Cardiac septum (tissue), 1 donor: ENCODE results near the gene C8G. TPM values are rescaled to one million over a fixed set of nuclear protein-coding genes. Genes with fewer than 3 reads are reported as not detected.

ENCODE experiments used
- DNase-seq: peaks from one replicate; pipeline ENCODE4 v3.0.0-alpha.2; 2020; ENCODE audit warnings: low spot score
- intact Hi-C: fragments of 100-400 bp; cut with DNase I; formaldehyde crosslinking; loops from one replicate; pipeline ENCODE4 v1.14.0; 2022
- long read RNA-seq: library from polyadenylated mRNA; unstranded; transcript quantifications from one replicate; pipeline ENCODE4 v2.0.0, GENCODE V29; 2021
- total RNA-seq: library from RNA; stranded (reverse); fragmentation: NEBNext Ultra II Directional; extraction: Animal tissue kit (Norgen Biotek cat#: 25700); gene quantifications from one replicate; pipeline ENCODE4 v1.2.1, GENCODE V29; 2021
- donor health status: DM: no; HTN: no; CAD: no.

C8G gene
- total RNA-seq, result 3.4 TPM
- long read RNA-seq, result 0 reads

- DNase-seq, result peak; percentile 98
- intact Hi-C loops, result loop anchor here (2.0 to 5.0 kb wide), 3 partner anchors 42 to 154 kb away; partner anchors contain the start of genes TMEM141 and TRAF2
Observed at GRCh38 chr9:136944519-136945332, at the start of gene C8G, which contains the start of gene FBXW5. TSS of gene C8G (plus strand) at chr9:136945243. CDS start at chr9:136945321, 78 bp downstream. TSS of gene FBXW5 (minus strand) at chr9:136944738. CDS start at chr9:136944083, 655 bp downstream.

GRCh38 chr9:136896027-136896426 is 49.0 kb upstream of the C8G start:
- no peak for DNase-seq
- intact Hi-C loops, result no loop called here

- intact Hi-C loops, result no loop called here
- no peak for DNase-seq
Observed at GRCh38 chr9:136898483-136899100, 46.5 kb upstream of the C8G start.

GRCh38 chr9:136899196-136899595 is 45.8 kb upstream of the C8G start:
- no peak for DNase-seq
- intact Hi-C loops, result no loop called here

- intact Hi-C loops, result no loop called here
- DNase-seq, result no peak
Observed at GRCh38 chr9:136900556-136900955, 44.5 kb upstream of the C8G start.

GRCh38 chr9:136900988-136901515 is 44.0 kb upstream of the C8G start:
- intact Hi-C loops, result no loop called here
- DNase-seq, result no peak

GRCh38 chr9:136901516-136902258 is 43.4 kb upstream of the C8G start:
- DNase-seq, result no peak
- intact Hi-C loops, result loop anchor here (2.0 kb wide), 1 partner anchor 43 kb away; the partner anchor contains the start of genes C8G and FBXW5

- intact Hi-C loops, result loop anchor here (2.0 kb wide), 1 partner anchor 42 kb away; the partner anchor contains the start of genes C8G and FBXW5
- peak; percentile 89 for DNase-seq
Observed at GRCh38 chr9:136902259-136902821, 42.7 kb upstream of the C8G start.

- intact Hi-C loops, result loop anchor here (2.0 kb wide), 1 partner anchor 42 kb away; the partner anchor contains the start of genes C8G and FBXW5
- DNase-seq, result no peak
Observed at GRCh38 chr9:136903041-136903554, 41.9 kb upstream of the C8G start.

- intact Hi-C loops, result no loop called here
- DNase-seq, result no peak
Observed at GRCh38 chr9:136906266-136906665, 38.8 kb upstream of the C8G start.

- no peak for DNase-seq
- intact Hi-C loops, result no loop called here
Observed at GRCh38 chr9:136907011-136907914, 37.8 kb upstream of the C8G start.

GRCh38 chr9:136910197-136910900 is 34.7 kb upstream of the C8G start:
- intact Hi-C loops, result no loop called here

GRCh38 chr9:136910901-136911245 is 34.2 kb upstream of the C8G start:
- DNase-seq, result no peak
- intact Hi-C loops, result no loop called here

More at GRCh38 chr9:136910197-136910900, 34.7 kb upstream of the C8G start:
- no peak for DNase-seq

GRCh38 chr9:136913701-136914438 is 31.2 kb upstream of the C8G start:
- no peak for DNase-seq
- intact Hi-C loops, result no loop called here

- no peak for DNase-seq
- intact Hi-C loops, result no loop called here
Observed at GRCh38 chr9:136915632-136916329, 29.3 kb upstream of the C8G start.
